CD14-positive monocyte (primary cell): ENCODE results near the gene A2M. TPM values are rescaled to one million over a fixed set of nuclear protein-coding genes. Genes with fewer than 3 reads are reported as not detected.

Experiments used
- DNase-seq, 3 donors: peaks; one replicate each; pipeline ENCODE4 v3.0.0-alpha.2; 2011 to 2022
- H2AFZ ChIP-seq: 2 replicates; pipeline ENCODE4 v1.6.0; 2012; ENCODE audit warnings: mild to moderate bottlenecking, low read depth, low read length, inconsistent platforms; ENCODE audit not compliant: insufficient read depth, poor library complexity, severe bottlenecking
- H3K27ac ChIP-seq, 2 donors: 1 replicate in 1 of 2; 2 replicates in 1 of 2; pipeline ENCODE4 v1.5.1; 2012 to 2013; ENCODE audit warnings: low read length in 2 of 2, control low read depth in 1 of 2, inconsistent platforms in 1 of 2, low read depth in 1 of 2, mild to moderate bottlenecking in 1 of 2
- H3K27me3 ChIP-seq, 2 donors: one replicate each; pipeline versions ENCODE4 v1.6.0 to v1.6.1; 2011 to 2013; ENCODE audit warnings: low read length in 2 of 2; ENCODE audit not compliant: control insufficient read depth in 2 of 2, insufficient read depth in 2 of 2
- H3K36me3 ChIP-seq, 2 donors: replicated peaks in 1 of 2; 1 replicate in 1 of 2; 2 replicates in 1 of 2; pipeline versions ENCODE4 v1.5.1 to v1.6.1; 2012 to 2013; ENCODE audit warnings: low read length in 2 of 2, control low read depth in 1 of 2, inconsistent platforms in 1 of 2, mild to moderate bottlenecking in 1 of 2; ENCODE audit not compliant: insufficient read depth in 2 of 2, control insufficient read depth in 1 of 2
- H3K4me1 ChIP-seq, 2 donors: 1 replicate in 1 of 2; 2 replicates in 1 of 2; pipeline versions ENCODE4 v1.5.1 to v1.6.1; 2012 to 2013; ENCODE audit warnings: low read length in 2 of 2, control low read depth in 1 of 2, inconsistent platforms in 1 of 2, mild to moderate bottlenecking in 1 of 2, moderate library complexity in 1 of 2; ENCODE audit not compliant: insufficient read depth in 2 of 2, control insufficient read depth in 1 of 2
- H3K4me2 ChIP-seq: replicated peaks from 2 replicates; pipeline ENCODE3; 2012; ENCODE audit warnings: low read length, moderate library complexity, mild to moderate bottlenecking; ENCODE audit not compliant: poor library complexity, severe bottlenecking; ENCODE audit errors: extremely low read depth
- H3K4me3 ChIP-seq, 3 experiments: fragments of 200-600 bp in 1 of 3; sonication (generic) in 1 of 3; replicated peaks in 1 of 3; 1 replicate in 2 of 3; 2 replicates in 1 of 3; pipeline ENCODE4 v1.5.1; 2011 to 2013; ENCODE audit warnings: low read length in 3 of 3, mild to moderate bottlenecking in 3 of 3, control low read depth in 2 of 3, low read depth in 2 of 3, inconsistent platforms in 1 of 3, moderate library complexity in 1 of 3
- H3K79me2 ChIP-seq: 2 replicates; pipeline ENCODE4 v1.6.0; 2012; ENCODE audit warnings: mild to moderate bottlenecking, control low read depth, inconsistent platforms, low read length, moderate library complexity; ENCODE audit not compliant: insufficient read depth
- H3K9ac ChIP-seq: 2 replicates; pipeline ENCODE4 v1.6.0; 2017; ENCODE audit warnings: low read length, mild to moderate bottlenecking; ENCODE audit not compliant: insufficient read depth, poor library complexity, severe bottlenecking
- H3K9me3 ChIP-seq, 2 donors: replicated peaks in 1 of 2; 1 replicate in 1 of 2; 2 replicates in 1 of 2; pipeline versions ENCODE4 v1.5.1 to v1.6.1; 2012 to 2013; ENCODE audit warnings: low read length in 2 of 2, control low read depth in 1 of 2; ENCODE audit not compliant: control insufficient read depth in 1 of 2, insufficient read depth in 1 of 2
- H4K20me1 ChIP-seq: 2 replicates; pipeline ENCODE4 v1.6.0; 2012; ENCODE audit warnings: mild to moderate bottlenecking, low read length, control low read depth, moderate library complexity; ENCODE audit not compliant: insufficient read depth
- H3K27ac Mint-ChIP-seq, 7 donors: one replicate each; pipeline ENCODE4 v1.8.0; 2020; ENCODE audit warnings: mild to moderate bottlenecking in 7 of 7, mixed read lengths in 7 of 7, moderate library complexity in 6 of 7, inconsistent platforms in 2 of 7
- H3K27me3 Mint-ChIP-seq, 3 donors: one replicate each; pipeline ENCODE4 v1.8.0; 2021 to 2022; ENCODE audit warnings: low read depth in 3 of 3, mild to moderate bottlenecking in 3 of 3, mixed read lengths in 3 of 3, moderate library complexity in 3 of 3, inconsistent platforms in 1 of 3
- H3K36me3 Mint-ChIP-seq, 2 donors: one replicate each; pipeline ENCODE4 v1.8.0; 2020; ENCODE audit warnings: mixed read lengths in 2 of 2, inconsistent platforms in 1 of 2, mild to moderate bottlenecking in 1 of 2
- H3K4me1 Mint-ChIP-seq: one replicate; pipeline ENCODE4 v1.8.0; 2020; ENCODE audit warnings: mild to moderate bottlenecking, mixed read lengths
- H3K4me3 Mint-ChIP-seq, 2 donors: one replicate each; pipeline ENCODE4 v1.8.0; 2020; ENCODE audit warnings: mild to moderate bottlenecking in 2 of 2, mixed read lengths in 2 of 2, moderate library complexity in 1 of 2
- H3K9me3 Mint-ChIP-seq, 7 donors: one replicate each; pipeline ENCODE4 v1.8.0; 2020 to 2022; ENCODE audit warnings: mixed read lengths in 7 of 7, mild to moderate bottlenecking in 6 of 7, moderate library complexity in 6 of 7, inconsistent platforms in 2 of 7
- WGBS: methylation state at CpG from one replicate; pipeline ENCODE4 v1.1.5; 2013; ENCODE audit warnings: missing lambda C conversion rate; ENCODE audit not compliant: insufficient coverage; 5-methylcytosine and 5-hydroxymethylcytosine counted together
- intact Hi-C, 2 donors: fragments of 100-400 bp; cut with micrococcal nuclease; formaldehyde crosslinking; loops; one replicate each; pipeline versions ENCODE4 v1.15.0 to v1.15.1; 2023
- polyA plus RNA-seq, 3 donors: library from polyadenylated mRNA; depleted of rRNA in 1 of 3; unstranded in 2 of 3; stranded (reverse) in 1 of 3; fragments of 300-500 nt in 2 of 3; fragments of >200 nt in 1 of 3; fragmentation: Illumina TruSeq in 2 of 3; gene quantifications; 1 replicate in 2 of 3; 2 replicates in 1 of 3; pipeline ENCODE4 v1.2.3, GENCODE V29; 2012 to 2021
- TF ChIP-seq, protein P1 (sequence below): fragments of 200-600 bp; IDR thresholded peaks from one replicate; pipeline ENCODE4 v1.8.0; 2022; ENCODE audit warnings: antibody characterized with exemption, mild to moderate bottlenecking

Gene A2M
- polyA plus RNA-seq, 3 donors, result 0.12 to 1.2 TPM; not detected in 1

DNA sequence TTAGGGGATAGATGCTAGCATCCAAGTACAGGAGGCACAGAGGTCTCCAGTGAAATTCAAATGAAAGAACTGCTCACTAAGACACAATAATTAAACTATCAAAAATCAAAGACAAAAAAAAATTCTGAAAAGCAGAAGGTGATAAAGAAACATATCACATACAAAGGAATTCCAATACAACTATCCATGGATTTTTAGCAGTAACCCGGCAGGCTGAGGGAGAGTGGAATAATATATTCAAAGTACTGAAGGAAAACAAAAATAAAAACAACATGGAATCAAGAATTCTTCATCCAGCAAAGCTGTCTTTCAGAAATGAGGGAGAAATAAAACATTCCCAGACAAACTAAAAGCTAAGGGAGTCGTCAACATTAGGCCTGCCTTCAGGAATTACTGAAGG, 31.9 kb downstream of the A2M start:
- Histone ChIP-seq H3K79me2 (no peaks in the 10 kb centered on the region), H3K27me3 (no peaks in the 10 kb centered on the region), H3K27ac (no peak overlapping the region), H3K4me1 (no peaks in the 10 kb centered on the region), H3K4me2 (no peak overlapping the region), H2AFZ (no peak overlapping the region), H3K9me3 (peaks cover 0 to 5% of the 10 kb centered on the region in 2 donors), H3K4me3 (no peak overlapping the region), H3K36me3 (no peaks in the 10 kb centered on the region), H4K20me1 (no peaks in the 10 kb centered on the region), H3K9ac (no peak overlapping the region)
- TF ChIP-seq, protein P1, sequence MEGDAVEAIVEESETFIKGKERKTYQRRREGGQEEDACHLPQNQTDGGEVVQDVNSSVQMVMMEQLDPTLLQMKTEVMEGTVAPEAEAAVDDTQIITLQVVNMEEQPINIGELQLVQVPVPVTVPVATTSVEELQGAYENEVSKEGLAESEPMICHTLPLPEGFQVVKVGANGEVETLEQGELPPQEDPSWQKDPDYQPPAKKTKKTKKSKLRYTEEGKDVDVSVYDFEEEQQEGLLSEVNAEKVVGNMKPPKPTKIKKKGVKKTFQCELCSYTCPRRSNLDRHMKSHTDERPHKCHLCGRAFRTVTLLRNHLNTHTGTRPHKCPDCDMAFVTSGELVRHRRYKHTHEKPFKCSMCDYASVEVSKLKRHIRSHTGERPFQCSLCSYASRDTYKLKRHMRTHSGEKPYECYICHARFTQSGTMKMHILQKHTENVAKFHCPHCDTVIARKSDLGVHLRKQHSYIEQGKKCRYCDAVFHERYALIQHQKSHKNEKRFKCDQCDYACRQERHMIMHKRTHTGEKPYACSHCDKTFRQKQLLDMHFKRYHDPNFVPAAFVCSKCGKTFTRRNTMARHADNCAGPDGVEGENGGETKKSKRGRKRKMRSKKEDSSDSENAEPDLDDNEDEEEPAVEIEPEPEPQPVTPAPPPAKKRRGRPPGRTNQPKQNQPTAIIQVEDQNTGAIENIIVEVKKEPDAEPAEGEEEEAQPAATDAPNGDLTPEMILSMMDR, result no peak
- Mint-ChIP-seq H3K4me1 (no peaks in the 10 kb centered on the region), H3K27me3 (peaks cover 0 to 2% (median 0%) of the 10 kb centered on the region in 3 donors), H3K4me3 (no peak overlapping the region), H3K27ac (no peak overlapping the region), H3K9me3 (peaks cover 12 to 29% (median 17%) of the 10 kb centered on the region in 7 donors), H3K36me3 (no peaks in the 10 kb centered on the region)
- no peak for DNase-seq
- no CpG with 5 or more reads among the region's 2 CpGs for WGBS
- intact Hi-C loops, result no loop called here

DNA sequence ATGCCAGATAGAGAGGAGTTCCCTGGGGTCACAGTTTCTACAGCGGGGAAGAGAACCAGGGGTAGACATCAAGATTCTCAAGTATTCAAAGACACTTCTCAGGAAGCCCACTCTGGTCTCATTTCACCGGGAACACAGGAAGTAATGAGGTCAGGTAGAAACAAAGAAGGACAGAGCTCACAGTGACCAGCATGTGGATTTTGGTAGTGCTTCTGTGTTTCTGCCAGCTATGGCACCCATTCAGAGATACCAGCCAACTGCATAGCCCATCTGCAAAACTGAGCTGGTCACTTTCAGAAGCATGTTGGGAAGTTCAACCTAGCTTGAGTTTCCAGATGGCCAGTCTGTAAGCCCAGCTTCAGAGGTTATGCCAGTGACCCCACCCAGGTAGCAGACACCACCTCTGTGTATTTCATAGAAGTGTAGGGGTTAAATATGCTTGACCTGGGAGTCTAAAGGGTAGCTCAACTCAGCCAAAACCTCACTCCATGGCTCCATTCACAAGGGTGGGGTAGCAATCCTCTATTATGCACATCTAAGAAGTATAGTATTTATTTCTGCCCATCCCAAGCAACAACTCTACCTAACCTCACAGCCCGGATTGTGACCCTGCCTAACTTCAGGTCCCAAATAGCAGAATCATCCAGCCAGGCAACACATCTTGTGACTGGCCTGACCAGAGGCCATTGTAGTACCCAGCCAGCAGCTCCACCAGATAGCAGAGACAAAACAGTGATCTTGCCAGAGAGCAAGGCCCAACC, 33.9 kb downstream of the A2M start:
- no peak overlapping the region for H3K4me3 Mint-ChIP-seq
- Histone ChIP-seq H3K27me3 (no peaks in the 10 kb centered on the region), H3K36me3 (no peaks in the 10 kb centered on the region), H2AFZ (no peak overlapping the region), H4K20me1 (no peaks in the 10 kb centered on the region), H3K4me3 (no peak overlapping the region), H3K4me1 (no peaks in the 10 kb centered on the region), H3K27ac (no peak overlapping the region), H3K79me2 (no peaks in the 10 kb centered on the region), H3K4me2 (no peak overlapping the region), H3K9me3 (peaks cover 0 to 5% of the 10 kb centered on the region in 2 donors), H3K9ac (no peak overlapping the region)
- no peak overlapping the region for H3K27ac Mint-ChIP-seq
- no peaks in the 10 kb centered on the region for H3K4me1 Mint-ChIP-seq
- no peak for DNase-seq
- intact Hi-C loops, result no loop called here
- 100% methylated on average over 1 of the region's 3 CpGs for WGBS
- H3K27me3 Mint-ChIP-seq, result peaks cover 0 to 2% (median 2%) of the 10 kb centered on the region in 3 donors
- H3K9me3 Mint-ChIP-seq, result peaks cover 12 to 29% (median 17%) of the 10 kb centered on the region in 7 donors
- TF ChIP-seq, protein P1, result no peak
- no peaks in the 10 kb centered on the region for H3K36me3 Mint-ChIP-seq
